Measurements from ENCODE around the gene EMID1.

DNA sequence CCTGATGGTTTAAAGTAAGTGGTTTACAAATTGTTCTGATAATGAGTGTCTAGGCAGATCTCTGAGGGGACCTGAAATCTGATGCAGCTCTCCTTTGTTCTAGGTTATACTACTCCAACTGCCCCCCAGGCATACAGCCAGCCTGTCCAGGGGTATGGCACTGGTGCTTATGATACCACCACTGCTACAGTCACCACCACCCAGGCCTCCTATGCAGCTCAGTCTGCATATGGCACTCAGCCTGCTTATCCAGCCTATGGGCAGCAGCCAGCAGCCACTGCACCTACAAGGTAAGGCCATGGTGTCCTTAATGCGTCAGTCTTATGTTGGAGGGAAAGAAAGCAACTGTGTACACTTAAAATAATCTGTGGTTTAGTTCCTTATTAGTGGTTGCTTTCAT, 72.2 kb downstream of the EMID1 start:
- TF ChIP-seq NFRKB (IDR thresholded peaks at IDR 0.05) (no peak), FOXA1 (IDR thresholded peaks at IDR 0.05) (no peak), ELF4 (IDR thresholded peaks at IDR 0.05) (no peak), FOXM1 (IDR thresholded peaks at IDR 0.05; ENCODE audit: borderline replicate concordance) (no peak), LEF1 (IDR thresholded peaks at IDR 0.05; ENCODE audit: borderline replicate concordance) (no peak), BHLHE40 (IDR thresholded peaks at IDR 0.05; ENCODE audit: borderline replicate concordance) (no peak), TARDBP (IDR thresholded peaks at IDR 0.05) (no peak), SP1 (IDR thresholded peaks at IDR 0.05) (no peak), L3MBTL2 (conservative IDR thresholded peaks at IDR 0.05) (no peak), ZNF384 (IDR thresholded peaks at IDR 0.05) (no peak), CTBP1 (IDR thresholded peaks at IDR 0.05; ENCODE audit: borderline replicate concordance) (no peak), HDGF (IDR thresholded peaks at IDR 0.05; ENCODE audit: borderline replicate concordance) (no peak), SUZ12 (IDR thresholded peaks at IDR 0.05) (no peak), FOXK2 (IDR thresholded peaks at IDR 0.05) (no peak)

All from HEK293T (cell line).